WTC11 (cell line): ENCODE measurements around the gene TRIB2. TPM values are rescaled to one million over a fixed set of nuclear protein-coding genes. Genes with fewer than 3 reads are reported as not detected.
"Not testable (repeated sequence)": the region's sequence is repeated elsewhere in the genome, so short reads cannot be mapped to it uniquely, and the experiment has no call there.

ENCODE experiments used
- ATAC-seq: fragments of 200-7000 bp; cut with Tn5 transposase; 2 replicates; pipeline ENCODE4 v1.10.0; 2021; ENCODE audit warnings: mild to moderate bottlenecking, moderate library complexity
- CTCF ChIA-PET: fragments of 300-600 bp; sonication (Branson Sonifier 250); formaldehyde crosslinking; loops from one replicate; lab custom pipeline; 2021; ENCODE audit warnings: antibody characterized with exemption; lab: Charles Lee
- POLR2A ChIA-PET: fragments of 350-600 bp; sonication (Branson Sonifier 250); formaldehyde crosslinking; loops from one replicate; lab custom pipeline; 2021; ENCODE audit warnings: antibody characterized with exemption; lab: Charles Lee
- DNase-seq: peaks from one replicate; pipeline ENCODE4 v3.0.0; 2021; ENCODE audit warnings: low spot score
- H3K27ac Mint-ChIP-seq: 2 replicates; pipeline ENCODE4 v1.8.0; 2021; ENCODE audit warnings: mixed read lengths
- H3K27me3 Mint-ChIP-seq: 2 replicates; pipeline ENCODE4 v1.8.0; 2021; ENCODE audit warnings: low read depth, mild to moderate bottlenecking, moderate library complexity, mixed read lengths
- H3K36me3 Mint-ChIP-seq: 2 replicates; pipeline ENCODE4 v1.8.0; 2021; ENCODE audit warnings: mixed read lengths
- H3K4me1 Mint-ChIP-seq: 2 replicates; pipeline ENCODE4 v1.8.0; 2022; ENCODE audit warnings: mixed read lengths
- H3K4me3 Mint-ChIP-seq: 2 replicates; pipeline ENCODE4 v1.8.0; 2021; ENCODE audit warnings: mild to moderate bottlenecking, moderate library complexity, mixed read lengths
- H3K9me3 Mint-ChIP-seq: 2 replicates; pipeline ENCODE4 v1.8.0; 2021; ENCODE audit warnings: mixed read lengths
- ATF1 ChIP-seq: sonication (generic); formaldehyde crosslinking; IDR thresholded peaks from 2 replicates; pipeline ENCODE4 v1.8.1; 2023; ENCODE audit warnings: mild to moderate bottlenecking, moderate library complexity, missing genetic modification reagents
- E2F4 ChIP-seq: sonication (generic); formaldehyde crosslinking; IDR thresholded peaks from 2 replicates; pipeline ENCODE4 v1.8.1; 2022; ENCODE audit warnings: low read depth, mild to moderate bottlenecking, moderate library complexity, missing genetic modification reagents, borderline replicate concordance
- GRHL2 ChIP-seq: fragments of 250-450 bp; sonication (Bioruptor Pico); IDR thresholded peaks from 2 replicates; pipeline ENCODE4 v1.8.0; 2022; ENCODE audit warnings: mild to moderate bottlenecking, moderate library complexity; ENCODE audit not compliant: insufficient replicate concordance, severe bottlenecking
- GTF2I ChIP-seq: fragments of 250-450 bp; sonication (Bioruptor Pico); conservative IDR thresholded peaks from 2 replicates; pipeline ENCODE4 v1.4.0; 2021; ENCODE audit warnings: mild to moderate bottlenecking
- MYBL2 ChIP-seq: sonication (generic); formaldehyde crosslinking; IDR thresholded peaks from 2 replicates; pipeline ENCODE4 v1.8.1; 2023; ENCODE audit warnings: mild to moderate bottlenecking, moderate library complexity, missing genetic modification reagents
- SMAD3 ChIP-seq: sonication (generic); formaldehyde crosslinking; IDR thresholded peaks from 2 replicates; pipeline ENCODE4 v1.8.0; 2022; ENCODE audit warnings: missing genetic modification reagents, mild to moderate bottlenecking, borderline replicate concordance
- SMAD4 ChIP-seq: sonication (generic); formaldehyde crosslinking; IDR thresholded peaks from 2 replicates; pipeline ENCODE4 v1.8.0; 2022; ENCODE audit warnings: mild to moderate bottlenecking, missing genetic modification reagents
- SOX15 ChIP-seq: fragments of 250-450 bp; sonication (Bioruptor Pico); IDR thresholded peaks from 2 replicates; pipeline ENCODE4 v1.9.0; 2021; ENCODE audit warnings: mild to moderate bottlenecking
- TEAD1 ChIP-seq: sonication (generic); formaldehyde crosslinking; IDR thresholded peaks from 2 replicates; pipeline ENCODE4 v1.8.0; 2022; ENCODE audit warnings: mild to moderate bottlenecking, missing genetic modification reagents
- ZNF121 ChIP-seq: sonication (generic); formaldehyde crosslinking; IDR thresholded peaks from 2 replicates; pipeline ENCODE4 v1.8.0; 2023; ENCODE audit warnings: missing genetic modification reagents
- ZNF263 ChIP-seq: sonication (generic); formaldehyde crosslinking; IDR thresholded peaks from 2 replicates; pipeline ENCODE4 v1.8.1; 2022; ENCODE audit warnings: low read depth, mild to moderate bottlenecking, moderate library complexity, missing genetic modification reagents
- ZNF425 ChIP-seq: fragments of 250-450 bp; sonication (Bioruptor Pico); conservative IDR thresholded peaks from 2 replicates; pipeline ENCODE4 v1.9.0; 2021; ENCODE audit warnings: mild to moderate bottlenecking
- ZNF512 ChIP-seq: sonication (generic); formaldehyde crosslinking; IDR thresholded peaks from 2 replicates; pipeline ENCODE4 v1.8.1; 2022; ENCODE audit warnings: missing genetic modification reagents, borderline replicate concordance
- total RNA-seq: library from RNA; stranded (reverse); gene quantifications from 3 replicates; pipeline ENCODE4 v1.2.3, GENCODE V29; 2021
- TF ChIP-seq, protein P1 (sequence below): sonication (generic); formaldehyde crosslinking; IDR thresholded peaks from 2 replicates; pipeline ENCODE4 v1.8.1; 2023; ENCODE audit warnings: mild to moderate bottlenecking, missing genetic modification reagents, borderline replicate concordance
- TF ChIP-seq, protein P2 (sequence below): fragments of 250-450 bp; sonication (Bioruptor Pico); IDR thresholded peaks from 2 replicates; pipeline ENCODE4 v1.8.0; 2021; ENCODE audit warnings: mild to moderate bottlenecking
- TF ChIP-seq, protein P3 (sequence below): sonication (generic); formaldehyde crosslinking; IDR thresholded peaks from 2 replicates; pipeline ENCODE4 v1.8.1; 2023; ENCODE audit warnings: mild to moderate bottlenecking, missing genetic modification reagents

TRIB2 gene
- total RNA-seq, 1 experiment from 2014 or later = 89.3 TPM

DNA sequence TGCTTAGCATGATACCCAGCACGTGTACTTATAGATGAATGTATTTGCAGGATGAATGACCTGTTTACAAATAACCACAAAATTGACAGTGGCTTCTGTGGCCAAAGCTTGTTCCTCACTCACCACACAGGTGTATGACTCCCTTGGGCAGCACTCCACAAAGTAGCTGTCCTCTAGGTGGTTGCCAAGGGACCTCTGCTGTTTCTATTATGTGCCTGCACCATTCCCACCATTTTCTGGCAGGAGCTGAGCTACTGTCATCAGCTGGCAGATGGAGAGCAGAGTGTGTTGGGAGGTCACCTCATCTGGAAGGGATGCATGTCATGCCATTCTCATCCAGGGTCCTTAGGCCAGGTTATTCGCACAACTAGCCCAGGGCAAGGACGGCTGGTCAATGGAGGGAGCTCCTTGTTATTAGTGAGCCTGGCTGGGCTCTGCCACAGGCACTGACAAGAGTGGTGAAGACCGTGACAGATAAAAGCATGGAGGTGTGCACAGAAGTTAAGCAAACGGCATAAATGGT is 37.1 kb upstream of the TRIB2 start (continued):
- TF ChIP-seq, protein P1, sequence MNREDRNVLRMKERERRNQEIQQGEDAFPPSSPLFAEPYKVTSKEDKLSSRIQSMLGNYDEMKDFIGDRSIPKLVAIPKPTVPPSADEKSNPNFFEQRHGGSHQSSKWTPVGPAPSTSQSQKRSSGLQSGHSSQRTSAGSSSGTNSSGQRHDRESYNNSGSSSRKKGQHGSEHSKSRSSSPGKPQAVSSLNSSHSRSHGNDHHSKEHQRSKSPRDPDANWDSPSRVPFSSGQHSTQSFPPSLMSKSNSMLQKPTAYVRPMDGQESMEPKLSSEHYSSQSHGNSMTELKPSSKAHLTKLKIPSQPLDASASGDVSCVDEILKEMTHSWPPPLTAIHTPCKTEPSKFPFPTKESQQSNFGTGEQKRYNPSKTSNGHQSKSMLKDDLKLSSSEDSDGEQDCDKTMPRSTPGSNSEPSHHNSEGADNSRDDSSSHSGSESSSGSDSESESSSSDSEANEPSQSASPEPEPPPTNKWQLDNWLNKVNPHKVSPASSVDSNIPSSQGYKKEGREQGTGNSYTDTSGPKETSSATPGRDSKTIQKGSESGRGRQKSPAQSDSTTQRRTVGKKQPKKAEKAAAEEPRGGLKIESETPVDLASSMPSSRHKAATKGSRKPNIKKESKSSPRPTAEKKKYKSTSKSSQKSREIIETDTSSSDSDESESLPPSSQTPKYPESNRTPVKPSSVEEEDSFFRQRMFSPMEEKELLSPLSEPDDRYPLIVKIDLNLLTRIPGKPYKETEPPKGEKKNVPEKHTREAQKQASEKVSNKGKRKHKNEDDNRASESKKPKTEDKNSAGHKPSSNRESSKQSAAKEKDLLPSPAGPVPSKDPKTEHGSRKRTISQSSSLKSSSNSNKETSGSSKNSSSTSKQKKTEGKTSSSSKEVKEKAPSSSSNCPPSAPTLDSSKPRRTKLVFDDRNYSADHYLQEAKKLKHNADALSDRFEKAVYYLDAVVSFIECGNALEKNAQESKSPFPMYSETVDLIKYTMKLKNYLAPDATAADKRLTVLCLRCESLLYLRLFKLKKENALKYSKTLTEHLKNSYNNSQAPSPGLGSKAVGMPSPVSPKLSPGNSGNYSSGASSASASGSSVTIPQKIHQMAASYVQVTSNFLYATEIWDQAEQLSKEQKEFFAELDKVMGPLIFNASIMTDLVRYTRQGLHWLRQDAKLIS (CRISPR knock-in tag) = no peak
- TF ChIP-seq ZNF263 (no peak), ZNF425 (CRISPR knock-in tag) (no peak), ZNF512 (CRISPR knock-in tag) (no peak), SMAD3 (CRISPR knock-in tag) (no peak)

DNA sequence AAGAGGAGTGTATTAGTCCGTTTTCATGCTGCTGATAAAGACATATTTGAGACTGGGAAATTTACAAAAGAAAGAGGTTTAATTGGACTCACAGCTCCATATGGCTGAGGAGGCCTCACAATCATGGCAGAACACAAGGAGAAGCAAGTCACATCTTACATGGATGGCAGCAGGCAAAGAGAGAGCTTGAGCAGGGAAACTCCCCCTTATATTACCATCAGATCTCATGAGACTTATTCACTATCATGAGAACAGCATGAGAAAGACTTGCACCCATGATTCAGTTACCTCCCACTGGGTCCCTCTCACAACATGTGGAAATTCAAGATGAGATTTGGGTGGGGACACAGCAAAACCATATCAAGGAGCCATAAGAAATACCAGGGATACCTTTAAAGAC is 36.6 kb upstream of the TRIB2 start:
- H3K36me3 Mint-ChIP-seq = peaks cover 15% of the 10 kb centered on the region
- ATAC-seq, POLR2A ChIA-PET, H3K4me3 Mint-ChIP-seq, DNase-seq, H3K27ac Mint-ChIP-seq: not testable (repeated sequence)
- peaks cover 30% of the 10 kb centered on the region for H3K4me1 Mint-ChIP-seq
- CTCF ChIA-PET = interaction anchor here (1.1 kb wide), 1 partner anchor 66 kb away, joined by 3 read pairs; no protein-coding TSS in a partner anchor
- H3K27me3 Mint-ChIP-seq = peaks cover 14% of the 10 kb centered on the region; the same call in 1 of the 2 replicates
- H3K9me3 Mint-ChIP-seq = peaks cover 22% of the 10 kb centered on the region

DNA sequence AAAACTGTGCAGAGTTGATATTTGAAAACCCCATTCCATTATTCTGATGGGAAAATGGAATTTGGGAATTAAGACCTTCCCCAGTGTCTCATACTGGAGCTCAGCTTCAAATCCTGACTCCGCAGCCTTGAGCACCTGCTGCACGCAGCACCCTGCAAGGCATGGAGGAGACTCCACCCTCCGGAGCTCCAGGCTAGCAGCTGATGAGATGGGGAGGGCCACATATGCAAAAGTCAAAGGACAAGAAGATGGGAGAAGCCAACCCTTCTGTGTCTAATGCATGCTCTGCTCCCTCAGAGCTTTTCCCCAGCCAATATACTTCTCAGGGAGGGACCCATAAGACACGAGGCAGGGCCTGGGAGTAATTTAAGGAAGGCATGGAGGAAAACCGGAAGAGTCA is 34.7 kb upstream of the TRIB2 start:
- H3K9me3 Mint-ChIP-seq = peaks cover 28% of the 10 kb centered on the region
- POLR2A ChIA-PET = no interaction called here
- no peak for DNase-seq
- CTCF ChIA-PET = no interaction called here
- H3K36me3 Mint-ChIP-seq = peaks cover 15% of the 10 kb centered on the region
- no peak for ATAC-seq
- peaks cover 14% of the 10 kb centered on the region; the same call in 1 of the 2 replicates for H3K27me3 Mint-ChIP-seq
- no peak overlapping the region for H3K27ac Mint-ChIP-seq
- peaks cover 45% of the 10 kb centered on the region for H3K4me1 Mint-ChIP-seq
- H3K4me3 Mint-ChIP-seq = no peak overlapping the region
- TF ChIP-seq TEAD1 (CRISPR knock-in tag) (no peak), MYBL2 (CRISPR knock-in tag) (no peak), GTF2I (CRISPR knock-in tag) (no peak), GRHL2 (CRISPR knock-in tag) (no peak), ZNF121 (CRISPR knock-in tag) (no peak), ATF1 (CRISPR knock-in tag) (no peak), ZNF425 (CRISPR knock-in tag) (no peak), SMAD4 (CRISPR knock-in tag) (no peak), E2F4 (CRISPR knock-in tag) (no peak), SOX15 (CRISPR knock-in tag) (no peak)
- TF ChIP-seq, protein P2, sequence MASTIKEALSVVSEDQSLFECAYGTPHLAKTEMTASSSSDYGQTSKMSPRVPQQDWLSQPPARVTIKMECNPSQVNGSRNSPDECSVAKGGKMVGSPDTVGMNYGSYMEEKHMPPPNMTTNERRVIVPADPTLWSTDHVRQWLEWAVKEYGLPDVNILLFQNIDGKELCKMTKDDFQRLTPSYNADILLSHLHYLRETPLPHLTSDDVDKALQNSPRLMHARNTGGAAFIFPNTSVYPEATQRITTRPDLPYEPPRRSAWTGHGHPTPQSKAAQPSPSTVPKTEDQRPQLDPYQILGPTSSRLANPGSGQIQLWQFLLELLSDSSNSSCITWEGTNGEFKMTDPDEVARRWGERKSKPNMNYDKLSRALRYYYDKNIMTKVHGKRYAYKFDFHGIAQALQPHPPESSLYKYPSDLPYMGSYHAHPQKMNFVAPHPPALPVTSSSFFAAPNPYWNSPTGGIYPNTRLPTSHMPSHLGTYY (CRISPR knock-in tag) = no peak
- TF ChIP-seq, protein P3, sequence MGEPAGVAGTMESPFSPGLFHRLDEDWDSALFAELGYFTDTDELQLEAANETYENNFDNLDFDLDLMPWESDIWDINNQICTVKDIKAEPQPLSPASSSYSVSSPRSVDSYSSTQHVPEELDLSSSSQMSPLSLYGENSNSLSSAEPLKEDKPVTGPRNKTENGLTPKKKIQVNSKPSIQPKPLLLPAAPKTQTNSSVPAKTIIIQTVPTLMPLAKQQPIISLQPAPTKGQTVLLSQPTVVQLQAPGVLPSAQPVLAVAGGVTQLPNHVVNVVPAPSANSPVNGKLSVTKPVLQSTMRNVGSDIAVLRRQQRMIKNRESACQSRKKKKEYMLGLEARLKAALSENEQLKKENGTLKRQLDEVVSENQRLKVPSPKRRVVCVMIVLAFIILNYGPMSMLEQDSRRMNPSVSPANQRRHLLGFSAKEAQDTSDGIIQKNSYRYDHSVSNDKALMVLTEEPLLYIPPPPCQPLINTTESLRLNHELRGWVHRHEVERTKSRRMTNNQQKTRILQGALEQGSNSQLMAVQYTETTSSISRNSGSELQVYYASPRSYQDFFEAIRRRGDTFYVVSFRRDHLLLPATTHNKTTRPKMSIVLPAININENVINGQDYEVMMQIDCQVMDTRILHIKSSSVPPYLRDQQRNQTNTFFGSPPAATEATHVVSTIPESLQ (CRISPR knock-in tag) = no peak
